ENCODE results near the gene WDR19. TPM values are rescaled to one million over a fixed set of nuclear protein-coding genes. Genes with fewer than 3 reads are reported as not detected.

Gene WDR19
- total RNA-seq, 1 donor from 2014 or later = 86.3 TPM

- Mint-ChIP-seq H3K9me3 (no peaks in the 10 kb centered on the region), H3K27ac (no peak overlapping the region), H3K36me3 (no peaks in the 10 kb centered on the region), H3K4me3 (no peak overlapping the region), H3K27me3 (ENCODE audit: insufficient read depth, low read depth) (peaks cover 3% of the 10 kb centered on the region), H3K4me1 (no peaks in the 10 kb centered on the region)
- Histone ChIP-seq H3K4me2 (no peak overlapping the region), H3K9me3 (ENCODE audit: low read depth) (no peaks in the 10 kb centered on the region), H3K79me2 (ENCODE audit: low read depth) (no peaks in the 10 kb centered on the region), H2AFZ (replicated peaks) (no peak overlapping the region), H3K4me3 (no peak overlapping the region), H3K9ac (no peak overlapping the region), H3F3A (ENCODE audit: low read depth) (no peaks in the 10 kb centered on the region), H3K4me1 (no peaks in the 10 kb centered on the region), H4K20me1 (ENCODE audit: low read depth) (no peaks in the 10 kb centered on the region), H3K27me3 (no peaks in the 10 kb centered on the region), H3K36me3 (no peaks in the 10 kb centered on the region), H3K27ac (no peak overlapping the region)
- TF ChIP-seq EZH2 (IDR thresholded peaks at IDR 0.05) (no peak), EZH2phosphoT487 (IDR thresholded peaks at IDR 0.05) (no peak), CTCF (IDR thresholded peaks at IDR 0.05) (no peak)
- DNase-seq (ENCODE audit: low spot score) = no peak
Observed at GRCh38 chr4:39166669-39167068, 15.7 kb upstream of the WDR19 start.

GRCh38 chr4:39169426-39169825 lies 12.9 kb upstream of the WDR19 start:
- DNase-seq (ENCODE audit: low spot score) = no peak
- H3K4me2 ChIP-seq = no peak overlapping the region
- no peaks in the 10 kb centered on the region for H3K36me3 Mint-ChIP-seq
- H3K27me3 Mint-ChIP-seq (ENCODE audit: insufficient read depth, low read depth) = peaks cover 3% of the 10 kb centered on the region
- H3F3A ChIP-seq (ENCODE audit: low read depth) = no peaks in the 10 kb centered on the region
- no peak overlapping the region for H3K4me3 Mint-ChIP-seq
- no peaks in the 10 kb centered on the region for H3K36me3 ChIP-seq
- no peak overlapping the region for H3K9ac ChIP-seq
- H3K4me1 Mint-ChIP-seq = no peaks in the 10 kb centered on the region
- H3K9me3 Mint-ChIP-seq = no peaks in the 10 kb centered on the region
- H2AFZ ChIP-seq (replicated peaks) = no peak overlapping the region
- TF ChIP-seq EZH2 (IDR thresholded peaks at IDR 0.05) = no peak
- no peak for TF ChIP-seq EZH2phosphoT487 (IDR thresholded peaks at IDR 0.05)
- TF ChIP-seq CTCF (IDR thresholded peaks at IDR 0.05) = no peak
- H3K79me2 ChIP-seq (ENCODE audit: low read depth) = no peaks in the 10 kb centered on the region
- H4K20me1 ChIP-seq (ENCODE audit: low read depth) = no peaks in the 10 kb centered on the region
- H3K27me3 ChIP-seq = peaks cover 4% of the 10 kb centered on the region
- no peak overlapping the region for H3K27ac ChIP-seq
- no peak overlapping the region for H3K27ac Mint-ChIP-seq
- H3K4me1 ChIP-seq = no peaks in the 10 kb centered on the region
- H3K4me3 ChIP-seq = no peak overlapping the region
- no peaks in the 10 kb centered on the region for H3K9me3 ChIP-seq (ENCODE audit: low read depth)

GRCh38 chr4:39170301-39170700 lies 12.0 kb upstream of the WDR19 start:
- Histone ChIP-seq H3K27ac (no peak overlapping the region), H3K4me1 (no peaks in the 10 kb centered on the region), H3F3A (ENCODE audit: low read depth) (no peaks in the 10 kb centered on the region), H3K79me2 (ENCODE audit: low read depth) (no peaks in the 10 kb centered on the region), H3K36me3 (no peaks in the 10 kb centered on the region), H3K27me3 (peaks cover 12% of the 10 kb centered on the region), H3K9ac (no peak overlapping the region), H3K4me2 (no peak overlapping the region), H3K4me3 (no peak overlapping the region), H3K9me3 (ENCODE audit: low read depth) (no peaks in the 10 kb centered on the region), H4K20me1 (ENCODE audit: low read depth) (no peaks in the 10 kb centered on the region), H2AFZ (replicated peaks) (no peak overlapping the region)
- H3K9me3 Mint-ChIP-seq = no peaks in the 10 kb centered on the region
- no peaks in the 10 kb centered on the region for H3K4me1 Mint-ChIP-seq
- no peak overlapping the region for H3K4me3 Mint-ChIP-seq
- TF ChIP-seq EZH2phosphoT487 (IDR thresholded peaks at IDR 0.05) (no peak), EZH2 (IDR thresholded peaks at IDR 0.05) (no peak), CTCF (IDR thresholded peaks at IDR 0.05) (no peak)
- DNase-seq (ENCODE audit: low spot score) = no peak
- H3K27me3 Mint-ChIP-seq (ENCODE audit: insufficient read depth, low read depth) = peaks cover 3% of the 10 kb centered on the region
- H3K27ac Mint-ChIP-seq = no peak overlapping the region
- no peaks in the 10 kb centered on the region for H3K36me3 Mint-ChIP-seq

All from neural progenitor cell (in vitro differentiated cells).